GM12892 (cell line): ENCODE results near the gene NEB.

ENCODE experiments used
- DNase-seq: peaks from one replicate; pipeline ENCODE4 v3.0.0; 2011; ENCODE audit not compliant: insufficient read length
- FAIRE-seq: peaks from 2 replicates; lab custom pipeline; 2011; peaks lifted over from hg19 to GRCh38; lab: Jason Lieb, UNC
- POLR2A ChIP-seq: IDR thresholded peaks from 2 replicates; pipeline ENCODE4 v1.6.1; 2011; ENCODE audit warnings: low read depth, low read length, control low read depth
- POLR2AphosphoS5 ChIP-seq: IDR thresholded peaks from 2 replicates; pipeline ENCODE4 v1.6.1; 2011; ENCODE audit warnings: low read depth, low read length, control low read depth
- TAF1 ChIP-seq: IDR thresholded peaks from 2 replicates; pipeline ENCODE4 v1.6.1; 2011; ENCODE audit warnings: low read depth, mild to moderate bottlenecking, control low read depth, low read length, borderline replicate concordance

The NEB gene

GRCh38 chr2:151498178-151498577, 236.1 kb downstream of the NEB start:
- DNase-seq (no peak), FAIRE-seq (no peak)
- TF ChIP-seq POLR2AphosphoS5 (no peak), TAF1 (no peak), POLR2A (no peak)

- FAIRE-seq (no peak), DNase-seq (no peak)
- TF ChIP-seq POLR2AphosphoS5 (no peak), TAF1 (no peak), POLR2A (no peak)
Measured at GRCh38 chr2:151491496-151491895, 242.8 kb downstream of the NEB start.

DNA sequence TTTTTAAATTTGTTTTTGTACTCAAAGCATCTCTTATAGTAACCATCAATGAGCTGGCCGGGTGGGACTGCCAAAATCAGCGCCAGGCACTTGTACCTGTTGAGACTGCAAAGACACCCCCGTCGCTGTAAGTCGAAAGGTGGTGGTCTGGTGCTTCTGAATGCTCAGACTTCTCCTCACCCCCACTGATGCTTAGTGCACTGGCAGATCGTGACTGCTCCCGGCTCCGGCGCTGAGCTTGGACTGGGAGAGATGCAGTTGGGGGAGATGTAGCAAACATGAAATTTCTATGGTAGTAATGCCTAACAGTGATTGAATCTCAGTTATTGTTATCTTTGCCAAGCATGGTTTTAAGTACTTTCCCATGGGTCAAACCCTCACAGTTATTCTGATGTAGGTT, 244.0 kb downstream of the NEB start:
- FAIRE-seq (no peak), DNase-seq (no peak)
- TF ChIP-seq TAF1 (no peak), POLR2A (no peak), POLR2AphosphoS5 (no peak)

- FAIRE-seq: peak; percentile 51
- no peak for TF ChIP-seq POLR2A
- no peak for TF ChIP-seq TAF1
- TF ChIP-seq POLR2AphosphoS5: no peak
- DNase-seq: no peak
Measured at GRCh38 chr2:151486053-151486452, 248.2 kb downstream of the NEB start.

DNA sequence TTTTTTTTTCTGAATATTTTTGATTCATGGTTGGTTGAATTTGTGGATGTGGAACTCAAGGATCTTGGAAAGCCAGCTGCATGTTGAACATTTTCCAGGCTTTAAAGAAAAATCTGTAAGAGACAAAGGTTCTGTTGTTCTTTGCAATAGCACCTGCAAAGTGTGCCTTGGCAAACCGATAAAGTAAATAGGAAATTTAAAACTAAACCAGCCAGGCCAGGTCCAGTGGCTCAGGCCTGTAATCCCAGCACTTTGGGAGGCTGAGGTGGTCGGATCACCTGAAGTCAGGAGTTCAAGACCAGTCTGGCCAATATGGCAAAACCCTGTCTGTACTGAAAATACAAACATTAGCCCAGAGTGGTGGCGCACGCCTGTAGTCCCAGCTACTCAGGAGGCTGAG, 250.2 kb downstream of the NEB start:
- TF ChIP-seq TAF1: no peak
- no peak for TF ChIP-seq POLR2AphosphoS5
- no peak for TF ChIP-seq POLR2A
- FAIRE-seq (no peak), DNase-seq (no peak)

DNA sequence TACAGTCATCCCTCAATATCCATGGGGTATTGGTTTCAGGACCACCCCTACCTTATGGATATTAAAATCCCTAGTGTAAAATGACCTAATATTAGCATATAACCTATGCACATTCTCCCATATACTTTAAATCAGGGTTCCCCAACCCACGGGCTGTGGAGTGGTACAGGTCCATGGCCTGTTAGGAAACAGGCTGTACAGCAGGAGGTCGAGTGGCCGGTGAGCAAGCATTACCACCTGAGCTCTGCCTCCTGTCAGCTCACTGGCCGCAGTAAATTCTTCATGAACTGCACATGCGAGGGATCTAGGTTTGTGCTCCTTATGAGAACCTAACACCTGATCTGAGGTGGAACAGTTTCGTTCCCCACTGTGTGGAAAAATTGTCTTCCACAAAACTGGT, 250.7 kb downstream of the NEB start:
- no peak for DNase-seq
- no peak for FAIRE-seq
- TF ChIP-seq POLR2AphosphoS5 (no peak), POLR2A (no peak), TAF1 (no peak)

DNA sequence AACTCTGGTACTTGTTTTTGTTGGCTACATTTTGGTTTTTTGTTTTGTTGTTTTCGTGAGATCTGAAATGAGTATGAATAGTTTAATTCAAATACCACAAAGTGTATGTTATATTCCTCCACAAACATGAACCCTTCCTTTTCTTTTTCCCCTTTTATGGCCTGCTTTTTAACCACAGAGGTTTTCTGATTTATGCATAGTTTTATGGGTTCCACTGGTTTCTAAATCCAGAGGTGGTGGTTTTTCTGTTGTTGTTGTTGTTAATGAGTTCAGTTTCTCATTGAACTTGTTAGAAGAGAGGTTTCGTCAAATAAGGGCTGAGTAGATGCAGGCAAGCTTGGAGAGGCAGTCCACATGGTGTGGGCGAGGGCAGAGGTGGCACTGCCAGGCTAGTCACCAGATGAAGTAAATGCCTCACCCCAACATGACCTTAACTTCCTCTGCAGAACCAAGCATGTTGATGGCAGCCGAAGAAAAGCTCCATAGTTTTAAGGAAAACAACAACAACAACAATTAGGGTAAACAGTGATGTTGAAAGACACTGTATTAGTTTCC, 252.0 kb downstream of the NEB start:
- DNase-seq: no peak
- FAIRE-seq: no peak
- no peak for TF ChIP-seq POLR2AphosphoS5
- no peak for TF ChIP-seq TAF1
- TF ChIP-seq POLR2A: no peak

- TF ChIP-seq POLR2A: no peak
- no peak for TF ChIP-seq POLR2AphosphoS5
- no peak for TF ChIP-seq TAF1
- no peak for DNase-seq
- FAIRE-seq: no peak
Measured at GRCh38 chr2:151481744-151482143, 252.5 kb downstream of the NEB start.

- FAIRE-seq: no peak
- DNase-seq: no peak
- no peak for TF ChIP-seq POLR2AphosphoS5
- TF ChIP-seq POLR2A: no peak
- no peak for TF ChIP-seq TAF1
Measured at GRCh38 chr2:151478011-151478410, 256.3 kb downstream of the NEB start.

- DNase-seq: no peak
- TF ChIP-seq POLR2A: no peak
- TF ChIP-seq POLR2AphosphoS5: no peak
- no peak for TF ChIP-seq TAF1
- no peak for FAIRE-seq
Measured at GRCh38 chr2:151476287-151476686, 258.0 kb downstream of the NEB start.

GRCh38 chr2:151475071-151475470, 259.2 kb downstream of the NEB start:
- FAIRE-seq: no peak
- no peak for DNase-seq
- no peak for TF ChIP-seq TAF1
- TF ChIP-seq POLR2AphosphoS5: no peak
- no peak for TF ChIP-seq POLR2A

- DNase-seq: no peak
- no peak for FAIRE-seq
- no peak for TF ChIP-seq POLR2A
- TF ChIP-seq POLR2AphosphoS5: no peak
- no peak for TF ChIP-seq TAF1
Measured at GRCh38 chr2:151472966-151473365, 261.3 kb downstream of the NEB start.

GRCh38 chr2:151470556-151470955, 263.7 kb downstream of the NEB start:
- no peak for DNase-seq
- no peak for FAIRE-seq
- no peak for TF ChIP-seq POLR2AphosphoS5

DNA sequence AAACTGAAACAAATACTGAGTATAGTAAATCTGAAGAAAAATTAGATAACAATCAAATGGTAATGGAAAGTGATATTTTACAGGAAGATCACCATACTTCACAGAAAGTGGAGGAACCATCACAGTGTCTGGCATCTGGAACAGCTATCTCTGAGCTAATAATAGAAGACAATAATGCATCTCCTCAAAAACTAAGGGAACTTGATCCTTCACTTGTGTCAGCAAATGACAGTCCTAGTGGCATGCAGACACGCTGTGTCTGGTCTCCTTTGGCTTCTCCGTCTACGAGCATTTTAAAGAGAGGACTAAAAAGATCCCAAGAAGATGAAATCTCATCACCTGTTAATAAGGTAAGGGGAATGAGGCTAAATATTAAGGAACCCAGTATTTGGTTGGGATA, 268.5 kb downstream of the NEB start:
- TF ChIP-seq POLR2A (no peak), TAF1 (no peak), POLR2AphosphoS5 (no peak)
- DNase-seq: no peak
- FAIRE-seq: no peak
